Choroid plexus epithelial cell (primary cell): ENCODE measurements around the gene EIPR1.

Source experiments
- DNase-seq: peaks from one replicate; pipeline ENCODE4 v3.0.0-alpha.2; 2010; ENCODE audit warnings: low read depth
- H3K4me3 ChIP-seq: 2 replicates; pipeline ENCODE4 v1.5.1; 2011; ENCODE audit warnings: low read depth, mild to moderate bottlenecking, control low read depth, low read length, moderate library complexity
- TF ChIP-seq, protein P1 (sequence below): conservative IDR thresholded peaks from 2 replicates; pipeline ENCODE4 v1.5.1; 2011; ENCODE audit warnings: low read depth, mild to moderate bottlenecking, control low read depth, inconsistent platforms, low read length, moderate library complexity

EIPR1 gene

GRCh38 chr2:3214065-3214464 lies 163.6 kb downstream of the EIPR1 start:
- H3K4me3 ChIP-seq: no peak overlapping the region
- no peak for DNase-seq
- TF ChIP-seq, protein P1, sequence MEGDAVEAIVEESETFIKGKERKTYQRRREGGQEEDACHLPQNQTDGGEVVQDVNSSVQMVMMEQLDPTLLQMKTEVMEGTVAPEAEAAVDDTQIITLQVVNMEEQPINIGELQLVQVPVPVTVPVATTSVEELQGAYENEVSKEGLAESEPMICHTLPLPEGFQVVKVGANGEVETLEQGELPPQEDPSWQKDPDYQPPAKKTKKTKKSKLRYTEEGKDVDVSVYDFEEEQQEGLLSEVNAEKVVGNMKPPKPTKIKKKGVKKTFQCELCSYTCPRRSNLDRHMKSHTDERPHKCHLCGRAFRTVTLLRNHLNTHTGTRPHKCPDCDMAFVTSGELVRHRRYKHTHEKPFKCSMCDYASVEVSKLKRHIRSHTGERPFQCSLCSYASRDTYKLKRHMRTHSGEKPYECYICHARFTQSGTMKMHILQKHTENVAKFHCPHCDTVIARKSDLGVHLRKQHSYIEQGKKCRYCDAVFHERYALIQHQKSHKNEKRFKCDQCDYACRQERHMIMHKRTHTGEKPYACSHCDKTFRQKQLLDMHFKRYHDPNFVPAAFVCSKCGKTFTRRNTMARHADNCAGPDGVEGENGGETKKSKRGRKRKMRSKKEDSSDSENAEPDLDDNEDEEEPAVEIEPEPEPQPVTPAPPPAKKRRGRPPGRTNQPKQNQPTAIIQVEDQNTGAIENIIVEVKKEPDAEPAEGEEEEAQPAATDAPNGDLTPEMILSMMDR: no peak

DNA sequence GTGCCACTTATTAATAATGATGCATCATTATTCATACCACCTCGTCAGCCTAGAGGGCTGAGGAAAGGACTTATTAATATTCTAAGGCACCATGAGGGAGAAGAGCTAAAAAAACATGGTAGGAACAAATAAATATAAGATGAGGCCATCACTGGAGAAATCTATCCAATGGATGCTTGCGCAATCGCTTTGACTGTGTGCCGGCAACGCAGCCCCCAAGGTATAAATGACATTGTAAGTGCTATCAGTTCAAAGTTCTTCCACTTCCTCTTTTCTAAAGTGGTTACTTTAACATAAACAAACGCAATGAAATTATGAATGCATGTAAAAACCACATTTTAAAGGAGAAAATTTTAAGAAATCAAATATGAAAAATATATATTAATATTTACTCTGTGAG lies 164.6 kb downstream of the EIPR1 start:
- TF ChIP-seq, protein P1: no peak
- H3K4me3 ChIP-seq: no peak overlapping the region
- DNase-seq: no peak

- DNase-seq: no peak
- TF ChIP-seq, protein P1: no peak
- H3K4me3 ChIP-seq: no peak overlapping the region
These were observed 165.6 kb downstream of the EIPR1 start for GRCh38 chr2:3212061-3212362.

- H3K4me3 ChIP-seq: no peak overlapping the region
- TF ChIP-seq, protein P1: no peak
- DNase-seq: no peak
These were observed 166.2 kb downstream of the EIPR1 start for GRCh38 chr2:3211256-3212060.

DNA sequence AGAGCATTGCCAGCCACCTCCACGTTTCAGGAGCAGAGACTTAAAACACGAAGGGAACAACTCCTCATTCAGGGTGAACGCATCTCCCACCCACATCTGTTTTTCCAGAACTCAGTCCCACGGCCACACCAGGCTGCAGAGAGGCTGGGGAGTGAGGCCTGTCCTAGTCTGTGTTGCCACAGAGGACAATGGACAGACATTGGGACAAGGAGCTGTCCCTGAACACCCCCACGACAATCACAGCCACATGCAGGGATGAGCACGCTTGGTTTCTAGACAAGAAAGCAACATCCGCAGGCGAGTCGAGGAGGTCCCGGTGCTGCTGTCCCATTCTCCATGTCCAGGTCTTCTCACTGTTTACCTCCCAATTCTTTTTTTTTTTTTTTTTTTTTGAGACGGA lies 167.4 kb downstream of the EIPR1 start:
- DNase-seq: no peak
- H3K4me3 ChIP-seq: no peak overlapping the region
- TF ChIP-seq, protein P1: no peak

DNA sequence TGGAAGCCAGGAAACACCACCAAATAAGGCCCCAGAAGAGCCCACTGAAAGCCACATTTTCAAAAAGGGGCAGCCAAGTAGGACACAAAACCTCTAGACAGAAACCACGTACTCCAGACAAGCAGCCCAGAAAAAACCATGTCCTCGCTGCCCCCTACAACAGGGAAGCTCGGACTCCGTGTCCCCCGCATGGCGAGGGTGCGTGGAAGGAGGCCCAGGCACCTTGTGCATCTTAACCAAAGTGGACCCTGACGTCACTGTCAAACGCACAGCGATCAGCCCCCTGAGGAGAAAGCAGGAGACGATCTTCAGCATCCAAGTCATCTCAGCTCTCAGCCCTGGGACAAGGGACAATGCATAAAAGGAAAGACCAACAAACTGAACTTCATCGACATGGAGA lies 168.4 kb downstream of the EIPR1 start:
- TF ChIP-seq, protein P1: no peak
- no peak for DNase-seq
- H3K4me3 ChIP-seq: no peak overlapping the region

- H3K4me3 ChIP-seq: no peak overlapping the region
- no peak for DNase-seq
- TF ChIP-seq, protein P1: no peak
These were observed 169.0 kb downstream of the EIPR1 start for GRCh38 chr2:3208591-3208990.
